ENCODE data around the gene NDUFA11. TPM values are rescaled to one million over a fixed set of nuclear protein-coding genes. Genes with fewer than 3 reads are reported as not detected.
A peak's percentile ranks its signal among the peaks of the same experiment; 100 is the strongest.

The NDUFA11 gene
- total and polyA plus RNA-seq, 2 of the 13 experiments (the other 11 are each of a cell fraction or from before 2014, with no cell fraction given) = 286 to 378 TPM

- no peak for TF ChIP-seq CREBL2 (CRISPR knock-in tag; IDR thresholded peaks at IDR 0.05; ENCODE audit: borderline replicate concordance)
- no peak for TF ChIP-seq ZNF10 (CRISPR knock-in tag; IDR thresholded peaks at IDR 0.05; ENCODE audit: borderline replicate concordance, low read depth)
- no peak for TF ChIP-seq ZNF17 (CRISPR knock-in tag; IDR thresholded peaks at IDR 0.05)
- peak; percentile 88 for TF ChIP-seq PITX1 (CRISPR knock-in tag; IDR thresholded peaks at IDR 0.05)
- peak; percentile 80 for TF ChIP-seq SP5 (CRISPR knock-in tag; IDR thresholded peaks at IDR 0.05; ENCODE audit: borderline replicate concordance, low read depth)
- peak; percentile 100 for TF ChIP-seq LCORL (IDR thresholded peaks at IDR 0.05)
- peak; percentile 100 for TF ChIP-seq LCORL (CRISPR knock-in tag; IDR thresholded peaks at IDR 0.05)
- peak; percentile 55 for TF ChIP-seq CREB1 (IDR thresholded peaks at IDR 0.05)
- peak; percentile 65 for TF ChIP-seq CREB1 (CRISPR knock-in tag; IDR thresholded peaks at IDR 0.05)
- TF ChIP-seq ZFYVE20 (CRISPR knock-in tag; IDR thresholded peaks at IDR 0.05; ENCODE audit: borderline replicate concordance, low read depth) = no peak
- TF ChIP-seq ATF7-NPFF (CRISPR knock-in tag; IDR thresholded peaks at IDR 0.05; ENCODE audit: low read depth) = no peak
- TF ChIP-seq KAT7 (CRISPR knock-in tag; IDR thresholded peaks at IDR 0.05; ENCODE audit: borderline replicate concordance) = peak; percentile 78; the same call in 1 of the 2 replicates
- peak; percentile 88 for TF ChIP-seq AHDC1 (CRISPR knock-in tag; IDR thresholded peaks at IDR 0.05; ENCODE audit: borderline replicate concordance)
- TF ChIP-seq ZNF275 (CRISPR knock-in tag; IDR thresholded peaks at IDR 0.05; ENCODE audit: borderline replicate concordance) = no peak; the same call in 1 of the 2 replicates
- TF ChIP-seq ZNF75D (CRISPR knock-in tag; IDR thresholded peaks at IDR 0.05; ENCODE audit: borderline replicate concordance) = no peak
- peak; percentile 94 for TF ChIP-seq HNF4G (IDR thresholded peaks at IDR 0.05; ENCODE audit: borderline replicate concordance, low read depth, low read length)
- peak; percentile 99 for TF ChIP-seq HNF4G (CRISPR knock-in tag; IDR thresholded peaks at IDR 0.05; ENCODE audit: borderline replicate concordance, low read depth)
- no peak for TF ChIP-seq ZNF326 (CRISPR knock-in tag; IDR thresholded peaks at IDR 0.05; ENCODE audit: borderline replicate concordance)
- peak; percentile 84; the same call in 1 of the 2 replicates for TF ChIP-seq ZNF34 (CRISPR knock-in tag; IDR thresholded peaks at IDR 0.05; ENCODE audit: borderline replicate concordance)
- no peak for TF ChIP-seq E2F1 (CRISPR knock-in tag; IDR thresholded peaks at IDR 0.05)
- TF ChIP-seq KDM5B (CRISPR knock-in tag; IDR thresholded peaks at IDR 0.05; ENCODE audit: borderline replicate concordance) = no peak
- TF ChIP-seq TBX2 (CRISPR knock-in tag; IDR thresholded peaks at IDR 0.05; ENCODE audit: borderline replicate concordance) = peak; percentile 95
- TF ChIP-seq ZNF567 (CRISPR knock-in tag; IDR thresholded peaks at IDR 0.05; ENCODE audit: borderline replicate concordance) = peak; percentile 67; the same call in 1 of the 2 replicates
- no peak for TF ChIP-seq NFIB (CRISPR knock-in tag; IDR thresholded peaks at IDR 0.05; ENCODE audit: borderline replicate concordance)
These were observed 32.6 kb downstream of the NDUFA11 start (continued) for GRCh38 chr19:5870986-5871394.
